GM18861 (cell line): ENCODE results near the gene BCAR3.

Source experiments
- ATAC-seq: cut with Tn5 transposase; IDR thresholded peaks from one replicate; pipeline ENCODE4 v1.9.1; 2021; ENCODE audit not compliant: unreplicated experiment

BCAR3 gene

GRCh38 chr1:93681101-93681988 lies at the start of gene BCAR3:
BCAR3 (minus strand) TSS chr1:93681837; CDS start chr1:93674930, 6,907 bp downstream.
- ATAC-seq = peak; percentile 39

GRCh38 chr1:93730621-93731020 lies 49.0 kb upstream of the BCAR3 start:
- ATAC-seq = no peak

GRCh38 chr1:93729906-93730305 lies 48.3 kb upstream of the BCAR3 start:
- ATAC-seq = no peak

GRCh38 chr1:93729502-93729901 lies 47.9 kb upstream of the BCAR3 start:
- no peak for ATAC-seq

- no peak for ATAC-seq
Measured at GRCh38 chr1:93728480-93729131, 47.0 kb upstream of the BCAR3 start.

- ATAC-seq = no peak
Measured at GRCh38 chr1:93723733-93724270, 42.2 kb upstream of the BCAR3 start.

- no peak for ATAC-seq
Measured at GRCh38 chr1:93723110-93723509, 41.5 kb upstream of the BCAR3 start.

GRCh38 chr1:93722081-93723031 lies 40.7 kb upstream of the BCAR3 start:
- ATAC-seq = no peak

GRCh38 chr1:93720956-93721626 lies 39.5 kb upstream of the BCAR3 start:
- no peak for ATAC-seq

- no peak for ATAC-seq
Measured at GRCh38 chr1:93717640-93718039, 36.0 kb upstream of the BCAR3 start.

- ATAC-seq = peak; percentile 59
Measured at GRCh38 chr1:93716941-93717368, 35.3 kb upstream of the BCAR3 start.

GRCh38 chr1:93716163-93716562 lies 34.5 kb upstream of the BCAR3 start:
- no peak for ATAC-seq

GRCh38 chr1:93715529-93716126 lies 34.0 kb upstream of the BCAR3 start:
- ATAC-seq = peak; percentile 44

- no peak for ATAC-seq
Measured at GRCh38 chr1:93714356-93714755, 32.7 kb upstream of the BCAR3 start.

GRCh38 chr1:93713341-93713740 lies 31.7 kb upstream of the BCAR3 start:
- ATAC-seq = no peak

- no peak for ATAC-seq
Measured at GRCh38 chr1:93712741-93713140, 31.1 kb upstream of the BCAR3 start.

GRCh38 chr1:93710499-93711453 lies 29.1 kb upstream of the BCAR3 start:
- ATAC-seq = no peak

- no peak for ATAC-seq
Measured at GRCh38 chr1:93708734-93709481, 27.3 kb upstream of the BCAR3 start.
